Erythroblast (primary cell): Measurements from ENCODE around the gene FLRT2.

Experiments used
- GATA1 ChIP-seq: IDR thresholded peaks from 2 replicates; pipeline ENCODE4 v1.6.1; 2011; ENCODE audit warnings: low read depth, mild to moderate bottlenecking, control low read depth, low read length, moderate library complexity
- POLR2A ChIP-seq: IDR thresholded peaks from 2 replicates; pipeline ENCODE4 v1.6.1; 2011; ENCODE audit warnings: mild to moderate bottlenecking, low read length

GRCh38 chr14:85501751-85502150 is 28.2 kb upstream of the FLRT2 start:
- TF ChIP-seq POLR2A (no peak), GATA1 (no peak)
